Measurements from ENCODE around the gene OR1Q1.

GRCh38 chr9:122580360-122580759, 34.2 kb upstream of the OR1Q1 start:
- TF ChIP-seq CTCF (IDR thresholded peaks at IDR 0.05; ENCODE audit: insufficient read depth, low read length) (no peak), POLR2AphosphoS5 (IDR thresholded peaks at IDR 0.05; ENCODE audit: low read depth) (no peak), REST (IDR thresholded peaks at IDR 0.05; ENCODE audit: insufficient replicate concordance, low read depth) (no peak)
